ENCODE measurements around the gene LRRFIP1. TPM values are rescaled to one million over a fixed set of nuclear protein-coding genes. Genes with fewer than 3 reads are reported as not detected.

Gene LRRFIP1
- total and polyA plus RNA-seq, 9 of the 15 experiments (the other 6 are each of a cell fraction or from before 2014, with no cell fraction given) = 13.1 to 45.2 (median 31.3) TPM

DNA sequence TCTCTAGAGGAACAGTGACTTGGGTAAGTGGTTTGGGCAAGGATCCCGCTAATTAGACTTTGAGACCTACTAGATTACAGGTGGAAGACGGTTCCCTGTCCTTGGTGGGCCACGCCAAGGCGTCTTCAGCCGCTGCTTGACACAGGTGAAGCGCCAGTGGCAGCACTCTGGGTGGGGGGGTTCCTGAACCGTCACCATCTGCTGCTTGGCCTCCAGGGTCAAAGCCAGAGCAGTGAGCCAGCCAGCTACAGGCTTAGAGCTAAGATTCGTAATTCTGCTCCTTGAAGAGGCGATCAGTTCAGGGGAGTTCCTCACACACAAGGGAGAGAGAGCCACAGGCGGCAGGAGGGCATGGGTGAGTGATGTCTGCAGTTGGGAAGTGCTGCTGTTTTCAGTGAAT, 131.8 kb downstream of the LRRFIP1 start (continued):
- TF ChIP-seq, protein P1, sequence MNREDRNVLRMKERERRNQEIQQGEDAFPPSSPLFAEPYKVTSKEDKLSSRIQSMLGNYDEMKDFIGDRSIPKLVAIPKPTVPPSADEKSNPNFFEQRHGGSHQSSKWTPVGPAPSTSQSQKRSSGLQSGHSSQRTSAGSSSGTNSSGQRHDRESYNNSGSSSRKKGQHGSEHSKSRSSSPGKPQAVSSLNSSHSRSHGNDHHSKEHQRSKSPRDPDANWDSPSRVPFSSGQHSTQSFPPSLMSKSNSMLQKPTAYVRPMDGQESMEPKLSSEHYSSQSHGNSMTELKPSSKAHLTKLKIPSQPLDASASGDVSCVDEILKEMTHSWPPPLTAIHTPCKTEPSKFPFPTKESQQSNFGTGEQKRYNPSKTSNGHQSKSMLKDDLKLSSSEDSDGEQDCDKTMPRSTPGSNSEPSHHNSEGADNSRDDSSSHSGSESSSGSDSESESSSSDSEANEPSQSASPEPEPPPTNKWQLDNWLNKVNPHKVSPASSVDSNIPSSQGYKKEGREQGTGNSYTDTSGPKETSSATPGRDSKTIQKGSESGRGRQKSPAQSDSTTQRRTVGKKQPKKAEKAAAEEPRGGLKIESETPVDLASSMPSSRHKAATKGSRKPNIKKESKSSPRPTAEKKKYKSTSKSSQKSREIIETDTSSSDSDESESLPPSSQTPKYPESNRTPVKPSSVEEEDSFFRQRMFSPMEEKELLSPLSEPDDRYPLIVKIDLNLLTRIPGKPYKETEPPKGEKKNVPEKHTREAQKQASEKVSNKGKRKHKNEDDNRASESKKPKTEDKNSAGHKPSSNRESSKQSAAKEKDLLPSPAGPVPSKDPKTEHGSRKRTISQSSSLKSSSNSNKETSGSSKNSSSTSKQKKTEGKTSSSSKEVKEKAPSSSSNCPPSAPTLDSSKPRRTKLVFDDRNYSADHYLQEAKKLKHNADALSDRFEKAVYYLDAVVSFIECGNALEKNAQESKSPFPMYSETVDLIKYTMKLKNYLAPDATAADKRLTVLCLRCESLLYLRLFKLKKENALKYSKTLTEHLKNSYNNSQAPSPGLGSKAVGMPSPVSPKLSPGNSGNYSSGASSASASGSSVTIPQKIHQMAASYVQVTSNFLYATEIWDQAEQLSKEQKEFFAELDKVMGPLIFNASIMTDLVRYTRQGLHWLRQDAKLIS (CRISPR knock-in tag; IDR thresholded peaks at IDR 0.05) = no peak
- TF ChIP-seq, protein P2, sequence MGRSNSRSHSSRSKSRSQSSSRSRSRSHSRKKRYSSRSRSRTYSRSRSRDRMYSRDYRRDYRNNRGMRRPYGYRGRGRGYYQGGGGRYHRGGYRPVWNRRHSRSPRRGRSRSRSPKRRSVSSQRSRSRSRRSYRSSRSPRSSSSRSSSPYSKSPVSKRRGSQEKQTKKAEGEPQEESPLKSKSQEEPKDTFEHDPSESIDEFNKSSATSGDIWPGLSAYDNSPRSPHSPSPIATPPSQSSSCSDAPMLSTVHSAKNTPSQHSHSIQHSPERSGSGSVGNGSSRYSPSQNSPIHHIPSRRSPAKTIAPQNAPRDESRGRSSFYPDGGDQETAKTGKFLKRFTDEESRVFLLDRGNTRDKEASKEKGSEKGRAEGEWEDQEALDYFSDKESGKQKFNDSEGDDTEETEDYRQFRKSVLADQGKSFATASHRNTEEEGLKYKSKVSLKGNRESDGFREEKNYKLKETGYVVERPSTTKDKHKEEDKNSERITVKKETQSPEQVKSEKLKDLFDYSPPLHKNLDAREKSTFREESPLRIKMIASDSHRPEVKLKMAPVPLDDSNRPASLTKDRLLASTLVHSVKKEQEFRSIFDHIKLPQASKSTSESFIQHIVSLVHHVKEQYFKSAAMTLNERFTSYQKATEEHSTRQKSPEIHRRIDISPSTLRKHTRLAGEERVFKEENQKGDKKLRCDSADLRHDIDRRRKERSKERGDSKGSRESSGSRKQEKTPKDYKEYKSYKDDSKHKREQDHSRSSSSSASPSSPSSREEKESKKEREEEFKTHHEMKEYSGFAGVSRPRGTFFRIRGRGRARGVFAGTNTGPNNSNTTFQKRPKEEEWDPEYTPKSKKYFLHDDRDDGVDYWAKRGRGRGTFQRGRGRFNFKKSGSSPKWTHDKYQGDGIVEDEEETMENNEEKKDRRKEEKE (IDR thresholded peaks at IDR 0.05; ENCODE audit: borderline replicate concordance in 1 of 2, control insufficient read depth in 1 of 2, low read depth in 2 of 2, low read length in 1 of 2) = no peak
- TF ChIP-seq YBX1 (IDR thresholded peaks at IDR 0.05) = no peak

All from K562 (cell line).